Right atrium auricular region (tissue), 2 donors: ENCODE data around the gene SCMH1. TPM values are rescaled to one million over a fixed set of nuclear protein-coding genes. Genes with fewer than 3 reads are reported as not detected.
A peak's percentile ranks its signal among the peaks of the same experiment; 100 is the strongest.

Experiments used
- DNase-seq: peaks from one replicate; pipeline ENCODE4 v3.0.0-alpha.2; 2019; ENCODE audit warnings: low spot score
- H3K27ac ChIP-seq, 2 donors: fragments of 200-600 bp; sonication (generic); 1 replicate in 1 of 2; 2 replicates in 1 of 2; pipeline ENCODE4 v1.5.1; 2016 to 2019
- H3K27me3 ChIP-seq, 2 donors: fragments of 200-600 bp; sonication (generic); one replicate each; pipeline versions ENCODE4 v1.5.1 to v1.6.0; 2017 to 2019
- H3K36me3 ChIP-seq: fragments of 200-600 bp; sonication (generic); one replicate; pipeline ENCODE4 v1.5.1; 2016
- H3K4me1 ChIP-seq, 2 donors: fragments of 200-600 bp; sonication (generic); one replicate each; pipeline versions ENCODE4 v1.5.1 to v1.6.0; 2017 to 2019
- H3K4me3 ChIP-seq, 2 donors: fragments of 200-600 bp; sonication (generic); 1 replicate in 1 of 2; 2 replicates in 1 of 2; pipeline ENCODE4 v1.5.1; 2017 to 2019; ENCODE audit warnings: mild to moderate bottlenecking in 1 of 2, moderate library complexity in 1 of 2
- H3K9me3 ChIP-seq, 2 donors: fragments of 200-600 bp; sonication (generic); one replicate each; pipeline ENCODE4 v1.5.1; 2019
- CTCF ChIP-seq, 2 donors: fragments of 200-600 bp; sonication (generic); IDR thresholded peaks; one replicate each; pipeline ENCODE4 v1.5.1; 2019; ENCODE audit warnings: antibody characterized with exemption in 2 of 2
- total RNA-seq, 2 donors: library from RNA; depleted of rRNA; stranded (reverse); fragments of >200 nt; gene quantifications; one replicate each; pipeline ENCODE4 v1.1.0, GENCODE V29; 2016

Gene SCMH1
- total RNA-seq, 2 donors from 2014 or later: 50.1 to 62.5 TPM

- peaks cover 8% of the 10 kb centered on the region for H3K36me3 ChIP-seq
- DNase-seq: no peak
- H3K27me3 ChIP-seq: no peaks in the 10 kb centered on the region
- H3K4me3 ChIP-seq: no peak overlapping the region
- no peaks in the 10 kb centered on the region for H3K9me3 ChIP-seq
- peaks cover 0 to 18% of the 10 kb centered on the region in 2 donors for H3K4me1 ChIP-seq
- H3K27ac ChIP-seq: peak overlapping the region in 1 of 2 donors; percentile 15
- no peak for TF ChIP-seq CTCF (IDR thresholded peaks at IDR 0.05)
These were observed 83.8 kb downstream of the SCMH1 start for GRCh38 chr1:41158147-41158875.

GRCh38 chr1:41155105-41155504 lies 87.0 kb downstream of the SCMH1 start:
- Histone ChIP-seq H3K9me3 (no peaks in the 10 kb centered on the region), H3K27ac (no peak overlapping the region), H3K27me3 (no peaks in the 10 kb centered on the region), H3K4me1 (peaks cover 0 to 35% of the 10 kb centered on the region in 2 donors), H3K4me3 (no peak overlapping the region), H3K36me3 (peaks cover 4% of the 10 kb centered on the region)
- TF ChIP-seq CTCF (IDR thresholded peaks at IDR 0.05): no peak
- DNase-seq: no peak

- H3K36me3 ChIP-seq: no peaks in the 10 kb centered on the region
- no peak overlapping the region for H3K27ac ChIP-seq
- no peaks in the 10 kb centered on the region for H3K9me3 ChIP-seq
- no peak for TF ChIP-seq CTCF (IDR thresholded peaks at IDR 0.05)
- H3K4me3 ChIP-seq: no peak overlapping the region
- H3K27me3 ChIP-seq: no peaks in the 10 kb centered on the region
- DNase-seq: no peak
- peaks cover 0 to 33% of the 10 kb centered on the region in 2 donors for H3K4me1 ChIP-seq
These were observed 88.3 kb downstream of the SCMH1 start for GRCh38 chr1:41153750-41154274.

- DNase-seq: no peak
- no peak overlapping the region for H3K4me3 ChIP-seq
- no peaks in the 10 kb centered on the region for H3K36me3 ChIP-seq
- TF ChIP-seq CTCF (IDR thresholded peaks at IDR 0.05): no peak
- no peaks in the 10 kb centered on the region for H3K9me3 ChIP-seq
- peaks cover 0 to 21% of the 10 kb centered on the region in 2 donors for H3K4me1 ChIP-seq
- peak overlapping the region; percentile 36 to 62 for H3K27ac ChIP-seq
- no peaks in the 10 kb centered on the region for H3K27me3 ChIP-seq
These were observed 89.5 kb downstream of the SCMH1 start for GRCh38 chr1:41152622-41153044.

GRCh38 chr1:41151846-41152245 lies 90.3 kb downstream of the SCMH1 start:
- no peak for DNase-seq
- Histone ChIP-seq H3K36me3 (no peaks in the 10 kb centered on the region), H3K9me3 (no peaks in the 10 kb centered on the region)

More at GRCh38 chr1:41151846-41152245, 90.3 kb downstream of the SCMH1 start:
- H3K27me3 ChIP-seq: no peaks in the 10 kb centered on the region
- H3K27ac ChIP-seq: peak overlapping the region; percentile 36 to 62
- H3K4me1 ChIP-seq: peaks cover 0 to 21% of the 10 kb centered on the region in 2 donors
- H3K4me3 ChIP-seq: no peak overlapping the region
- TF ChIP-seq CTCF (IDR thresholded peaks at IDR 0.05): no peak
